Neural cell (in vitro differentiated cells): ENCODE measurements around the gene SF3B4. TPM values are rescaled to one million over a fixed set of nuclear protein-coding genes. Genes with fewer than 3 reads are reported as not detected.

Experiments used
- H2AFZ ChIP-seq: fragments of 200-600, 300-800 bp; sonication (generic), shearing (Covaris generic); 2 replicates; pipeline ENCODE4 v1.6.0; 2014; ENCODE audit warnings: low read depth, mild to moderate bottlenecking, antibody characterized with exemption, low read length, moderate library complexity
- H3F3A ChIP-seq: fragments of 200-600 bp; shearing (Covaris generic); 2 replicates; pipeline ENCODE4 v1.6.1; 2016; ENCODE audit warnings: mild to moderate bottlenecking, moderate library complexity, mixed read lengths, antibody characterized with exemption, low read length; ENCODE audit not compliant: insufficient read depth, poor library complexity, severe bottlenecking
- H3K27ac ChIP-seq: fragments of 200-600, 300-800 bp; sonication (generic), shearing (Covaris generic); 2 replicates; pipeline ENCODE4 v1.5.1; 2014; ENCODE audit warnings: mild to moderate bottlenecking, low read length, moderate library complexity
- H3K27me3 ChIP-seq: fragments of 300-800, 200-600 bp; sonication (generic), shearing (Covaris generic); 2 replicates; pipeline ENCODE4 v1.6.0; 2014; ENCODE audit warnings: mild to moderate bottlenecking, low read depth, low read length, moderate library complexity; ENCODE audit not compliant: insufficient read depth
- H3K36me3 ChIP-seq: fragments of 300-800, 200-600 bp; sonication (generic), shearing (Covaris generic); 2 replicates; pipeline ENCODE4 v1.5.1; 2014; ENCODE audit warnings: mild to moderate bottlenecking, antibody characterized with exemption, low read length, moderate library complexity; ENCODE audit not compliant: insufficient read depth
- H3K4me2 ChIP-seq: fragments of 300-800, 200-600 bp; sonication (generic), shearing (Covaris generic); 2 replicates; pipeline ENCODE4 v1.6.0; 2014; ENCODE audit warnings: mild to moderate bottlenecking, low read length
- H3K4me3 ChIP-seq: fragments of 300-800, 200-600 bp; sonication (generic), shearing (Covaris generic); 2 replicates; pipeline ENCODE4 v1.5.1; 2014; ENCODE audit warnings: mild to moderate bottlenecking, low read length, moderate library complexity
- H3K79me2 ChIP-seq: fragments of 200-600 bp; shearing (Covaris generic); replicated peaks from 2 replicates; pipeline ENCODE4 v1.6.0; 2014; ENCODE audit warnings: mild to moderate bottlenecking, low read length, moderate library complexity; ENCODE audit not compliant: insufficient read depth
- H3K9ac ChIP-seq: fragments of 300-800, 200-600 bp; sonication (generic), shearing (Covaris generic); 2 replicates; pipeline ENCODE4 v1.6.1; 2016; ENCODE audit warnings: mild to moderate bottlenecking, low read length, mixed read lengths
- H3K9me2 ChIP-seq: fragments of 200-600 bp; shearing (Covaris generic); 2 replicates; pipeline ENCODE4 v1.6.1; 2016; ENCODE audit warnings: mild to moderate bottlenecking, low read length, mixed read lengths; ENCODE audit not compliant: insufficient read depth
- H3K9me3 ChIP-seq: fragments of 200-600, 300-800 bp; sonication (generic), shearing (Covaris generic); 2 replicates; pipeline ENCODE4 v1.6.1; 2016; ENCODE audit warnings: mild to moderate bottlenecking, mixed run types, low read length, moderate library complexity, mixed read lengths
- H4K20me1 ChIP-seq: fragments of 200-600 bp; shearing (Covaris generic); 2 replicates; pipeline ENCODE4 v1.6.1; 2016; ENCODE audit warnings: mild to moderate bottlenecking, mixed run types; ENCODE audit not compliant: insufficient read depth
- EP300 ChIP-seq: fragments of 450-650 bp; conservative IDR thresholded peaks from 2 replicates; pipeline ENCODE4 v1.6.1; 2014; ENCODE audit warnings: antibody characterized with exemption, mild to moderate bottlenecking, moderate library complexity; ENCODE audit not compliant: poor library complexity, severe bottlenecking
- EZH2 ChIP-seq: fragments of 200-600, 300-800 bp; shearing (Covaris generic), sonication (generic); IDR thresholded peaks from 2 replicates; pipeline ENCODE4 v1.6.1; 2014; ENCODE audit warnings: antibody characterized with exemption, low read length, borderline replicate concordance, mild to moderate bottlenecking; ENCODE audit not compliant: insufficient read depth, poor library complexity, severe bottlenecking
- MXI1 ChIP-seq: fragments of 450-650 bp; conservative IDR thresholded peaks from 2 replicates; pipeline ENCODE4 v1.6.1; 2014; ENCODE audit warnings: antibody characterized with exemption, mild to moderate bottlenecking; ENCODE audit not compliant: poor library complexity, severe bottlenecking
- POLR2AphosphoS5 ChIP-seq: IDR thresholded peaks from 2 replicates; pipeline ENCODE4 v1.6.1; 2012
- RAD21 ChIP-seq: fragments of 450-650 bp; conservative IDR thresholded peaks from 2 replicates; pipeline ENCODE4 v1.6.1; 2014; ENCODE audit warnings: antibody characterized with exemption, mild to moderate bottlenecking, moderate library complexity
- SMC3 ChIP-seq: fragments of 450-650 bp; conservative IDR thresholded peaks from 2 replicates; pipeline ENCODE4 v1.6.1; 2014; ENCODE audit warnings: antibody characterized with exemption, mild to moderate bottlenecking, moderate library complexity; ENCODE audit not compliant: poor library complexity
- TAF1 ChIP-seq: IDR thresholded peaks from 2 replicates; pipeline ENCODE4 v1.6.1; 2012; ENCODE audit warnings: low read depth
- polyA plus RNA-seq: library from polyadenylated mRNA; depleted of rRNA; stranded (reverse); fragments of >200 nt; gene quantifications from 2 replicates; pipeline ENCODE4 v1.2.3, GENCODE V29; 2014
- TF ChIP-seq, protein P1 (sequence below): IDR thresholded peaks from 2 replicates; pipeline ENCODE4 v1.6.1; 2012; ENCODE audit warnings: borderline replicate concordance
- TF ChIP-seq, protein P2 (sequence below): fragments of 450-650 bp; IDR thresholded peaks from 2 replicates; pipeline ENCODE4 v1.5.1; 2014; ENCODE audit warnings: antibody characterized with exemption, mild to moderate bottlenecking, moderate library complexity; ENCODE audit not compliant: poor library complexity, severe bottlenecking

Gene SF3B4
- polyA plus RNA-seq, 1 donor from 2014 or later = 14.1 TPM

DNA sequence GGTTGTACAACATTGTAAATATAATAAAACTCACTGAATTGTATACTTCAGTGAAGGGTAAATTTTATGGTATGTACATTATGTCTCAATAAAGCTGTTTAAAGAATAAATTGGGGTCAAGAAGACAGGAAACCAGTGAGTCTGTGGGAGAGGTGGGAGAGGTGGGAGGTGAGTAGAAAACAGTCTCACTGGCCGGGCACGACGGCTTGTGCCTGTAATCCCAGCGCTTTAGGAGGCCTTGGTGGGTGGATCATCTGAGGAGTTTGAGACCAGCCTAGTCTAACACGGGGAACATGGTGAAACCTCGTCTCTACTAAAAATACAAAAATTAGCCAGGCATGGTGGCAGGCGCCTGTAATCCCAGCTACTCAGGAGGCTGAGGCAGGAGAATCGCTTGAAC lies 4.9 kb upstream of the SF3B4 start:
- H3K4me3 ChIP-seq = no peak overlapping the region
- H2AFZ ChIP-seq = no peak overlapping the region
- H3K9me3 ChIP-seq = no peaks in the 10 kb centered on the region
- no peak for TF ChIP-seq EP300
- TF ChIP-seq POLR2AphosphoS5 = no peak
- TF ChIP-seq, protein P1, sequence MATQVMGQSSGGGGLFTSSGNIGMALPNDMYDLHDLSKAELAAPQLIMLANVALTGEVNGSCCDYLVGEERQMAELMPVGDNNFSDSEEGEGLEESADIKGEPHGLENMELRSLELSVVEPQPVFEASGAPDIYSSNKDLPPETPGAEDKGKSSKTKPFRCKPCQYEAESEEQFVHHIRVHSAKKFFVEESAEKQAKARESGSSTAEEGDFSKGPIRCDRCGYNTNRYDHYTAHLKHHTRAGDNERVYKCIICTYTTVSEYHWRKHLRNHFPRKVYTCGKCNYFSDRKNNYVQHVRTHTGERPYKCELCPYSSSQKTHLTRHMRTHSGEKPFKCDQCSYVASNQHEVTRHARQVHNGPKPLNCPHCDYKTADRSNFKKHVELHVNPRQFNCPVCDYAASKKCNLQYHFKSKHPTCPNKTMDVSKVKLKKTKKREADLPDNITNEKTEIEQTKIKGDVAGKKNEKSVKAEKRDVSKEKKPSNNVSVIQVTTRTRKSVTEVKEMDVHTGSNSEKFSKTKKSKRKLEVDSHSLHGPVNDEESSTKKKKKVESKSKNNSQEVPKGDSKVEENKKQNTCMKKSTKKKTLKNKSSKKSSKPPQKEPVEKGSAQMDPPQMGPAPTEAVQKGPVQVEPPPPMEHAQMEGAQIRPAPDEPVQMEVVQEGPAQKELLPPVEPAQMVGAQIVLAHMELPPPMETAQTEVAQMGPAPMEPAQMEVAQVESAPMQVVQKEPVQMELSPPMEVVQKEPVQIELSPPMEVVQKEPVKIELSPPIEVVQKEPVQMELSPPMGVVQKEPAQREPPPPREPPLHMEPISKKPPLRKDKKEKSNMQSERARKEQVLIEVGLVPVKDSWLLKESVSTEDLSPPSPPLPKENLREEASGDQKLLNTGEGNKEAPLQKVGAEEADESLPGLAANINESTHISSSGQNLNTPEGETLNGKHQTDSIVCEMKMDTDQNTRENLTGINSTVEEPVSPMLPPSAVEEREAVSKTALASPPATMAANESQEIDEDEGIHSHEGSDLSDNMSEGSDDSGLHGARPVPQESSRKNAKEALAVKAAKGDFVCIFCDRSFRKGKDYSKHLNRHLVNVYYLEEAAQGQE = no peak
- TF ChIP-seq, protein P2, sequence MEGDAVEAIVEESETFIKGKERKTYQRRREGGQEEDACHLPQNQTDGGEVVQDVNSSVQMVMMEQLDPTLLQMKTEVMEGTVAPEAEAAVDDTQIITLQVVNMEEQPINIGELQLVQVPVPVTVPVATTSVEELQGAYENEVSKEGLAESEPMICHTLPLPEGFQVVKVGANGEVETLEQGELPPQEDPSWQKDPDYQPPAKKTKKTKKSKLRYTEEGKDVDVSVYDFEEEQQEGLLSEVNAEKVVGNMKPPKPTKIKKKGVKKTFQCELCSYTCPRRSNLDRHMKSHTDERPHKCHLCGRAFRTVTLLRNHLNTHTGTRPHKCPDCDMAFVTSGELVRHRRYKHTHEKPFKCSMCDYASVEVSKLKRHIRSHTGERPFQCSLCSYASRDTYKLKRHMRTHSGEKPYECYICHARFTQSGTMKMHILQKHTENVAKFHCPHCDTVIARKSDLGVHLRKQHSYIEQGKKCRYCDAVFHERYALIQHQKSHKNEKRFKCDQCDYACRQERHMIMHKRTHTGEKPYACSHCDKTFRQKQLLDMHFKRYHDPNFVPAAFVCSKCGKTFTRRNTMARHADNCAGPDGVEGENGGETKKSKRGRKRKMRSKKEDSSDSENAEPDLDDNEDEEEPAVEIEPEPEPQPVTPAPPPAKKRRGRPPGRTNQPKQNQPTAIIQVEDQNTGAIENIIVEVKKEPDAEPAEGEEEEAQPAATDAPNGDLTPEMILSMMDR = no peak
- no peak for TF ChIP-seq TAF1
- no peak for TF ChIP-seq EZH2
- no peak for TF ChIP-seq RAD21
- no peak for TF ChIP-seq MXI1
- TF ChIP-seq SMC3 = no peak
- peaks cover under 1% of the 10 kb centered on the region for H3K79me2 ChIP-seq
- no peak overlapping the region for H3K9ac ChIP-seq
- H3F3A ChIP-seq = no peaks in the 10 kb centered on the region
- no peaks in the 10 kb centered on the region for H3K36me3 ChIP-seq
- H3K27ac ChIP-seq = no peak overlapping the region
- H4K20me1 ChIP-seq = no peaks in the 10 kb centered on the region
- no peaks in the 10 kb centered on the region for H3K27me3 ChIP-seq
- H3K9me2 ChIP-seq = no peaks in the 10 kb centered on the region
- H3K4me2 ChIP-seq = no peak overlapping the region

DNA sequence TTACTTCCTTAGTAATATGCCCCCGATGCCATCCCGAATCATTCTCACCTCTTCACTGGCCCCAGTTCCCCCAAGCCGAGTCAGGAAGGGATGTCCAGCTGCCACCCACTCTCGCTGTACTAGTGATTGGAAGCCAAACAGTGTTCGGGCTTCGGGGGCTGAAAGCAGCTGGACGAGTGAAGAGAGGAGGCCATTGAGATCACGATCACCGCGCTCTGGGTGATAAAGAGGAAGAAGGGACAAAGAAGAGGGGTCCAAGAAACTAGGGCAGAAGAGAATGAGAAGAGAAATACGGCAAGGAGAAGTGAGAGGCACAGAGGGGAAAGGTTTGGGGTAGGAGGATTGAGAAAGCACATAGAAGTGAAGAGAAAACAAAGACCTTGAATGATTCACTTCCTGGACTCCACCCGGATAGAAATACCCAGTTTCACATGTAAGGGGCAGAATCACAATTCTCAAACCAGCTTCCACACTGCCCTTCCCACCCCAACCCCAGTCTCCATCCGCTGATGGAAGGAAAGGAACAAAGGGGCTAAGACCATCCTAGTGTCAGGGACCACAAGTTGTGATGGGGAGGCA lies 3.7 kb upstream of the SF3B4 start:
- no peaks in the 10 kb centered on the region for H3K9me2 ChIP-seq
- TF ChIP-seq, protein P2 = no peak
- TF ChIP-seq EZH2 = no peak
- no peak for TF ChIP-seq RAD21
- no peak for TF ChIP-seq MXI1
- TF ChIP-seq, protein P1 = no peak
- no peak for TF ChIP-seq EP300
- TF ChIP-seq TAF1 = no peak
- TF ChIP-seq SMC3 = no peak
- no peak for TF ChIP-seq POLR2AphosphoS5
- H3K4me3 ChIP-seq = no peak overlapping the region
- no peak overlapping the region for H3K27ac ChIP-seq
- H3K4me2 ChIP-seq = no peak overlapping the region
- no peaks in the 10 kb centered on the region for H4K20me1 ChIP-seq
- H3K79me2 ChIP-seq = peaks cover 12% of the 10 kb centered on the region
- H2AFZ ChIP-seq = no peak overlapping the region
- H3K36me3 ChIP-seq = no peaks in the 10 kb centered on the region
- H3K9ac ChIP-seq = no peak overlapping the region
- no peaks in the 10 kb centered on the region for H3K27me3 ChIP-seq
- H3K9me3 ChIP-seq = no peaks in the 10 kb centered on the region
- no peaks in the 10 kb centered on the region for H3F3A ChIP-seq
